ENCODE measurements around the gene CMKLR1. TPM values are rescaled to one million over a fixed set of nuclear protein-coding genes. Genes with fewer than 3 reads are reported as not detected.

CMKLR1 gene
- total RNA-seq, 4 donors from 2014 or later, result 0.19 to 5.7 (median 2.5) TPM

GRCh38 chr12:108270035-108270848, 68.9 kb downstream of the CMKLR1 start:
- WGBS, 2 donors, result 51 to 53% methylated on average over 1 to 2 of the region's 2 CpGs
- Histone ChIP-seq H3K36me3 (no peaks in the 10 kb centered on the region), H3K27me3 (peaks cover 0 to 11% (median 0%) of the 10 kb centered on the region in 4 donors), H3K9me3 (no peaks in the 10 kb centered on the region), H3K27ac (no peak overlapping the region), H3K4me3 (no peak overlapping the region), H3K4me1 (no peaks in the 10 kb centered on the region)
- intact Hi-C loops (cut with DNase I), result no loop called here
- DNase-seq, result no peak
- TF ChIP-seq CTCF (IDR thresholded peaks at IDR 0.05) (no peak), POLR2A (IDR thresholded peaks at IDR 0.05) (no peak)

- 56 to 69% methylated on average over 1 of the region's 1 CpG for WGBS, 2 donors
These were observed 69.9 kb downstream of the CMKLR1 start for GRCh38 chr12:108269224-108269623.

GRCh38 chr12:108268397-108268796, 70.7 kb downstream of the CMKLR1 start:
- H3K27me3 ChIP-seq, result peaks cover 0 to 20% (median 0%) of the 10 kb centered on the region in 4 donors
- no peaks in the 10 kb centered on the region for H3K36me3 ChIP-seq
- TF ChIP-seq CTCF (IDR thresholded peaks at IDR 0.05), result no peak
- H3K27ac ChIP-seq, result no peak overlapping the region
- no peaks in the 10 kb centered on the region for H3K9me3 ChIP-seq
- intact Hi-C loops (cut with DNase I), result no loop called here
- H3K4me3 ChIP-seq, result no peak overlapping the region
- no peak for DNase-seq
- WGBS, 2 donors, result 11 to 20% methylated on average over 1 of the region's 1 CpG
- no peaks in the 10 kb centered on the region for H3K4me1 ChIP-seq

More at GRCh38 chr12:108269224-108269623, 69.9 kb downstream of the CMKLR1 start:
- intact Hi-C loops (cut with DNase I), result no loop called here
- H3K27ac ChIP-seq, result no peak overlapping the region
- no peaks in the 10 kb centered on the region for H3K4me1 ChIP-seq
- H3K36me3 ChIP-seq, result no peaks in the 10 kb centered on the region
- no peaks in the 10 kb centered on the region for H3K9me3 ChIP-seq
- peaks cover 0 to 12% (median 0%) of the 10 kb centered on the region in 4 donors for H3K27me3 ChIP-seq
- H3K4me3 ChIP-seq, result no peak overlapping the region
- TF ChIP-seq CTCF (IDR thresholded peaks at IDR 0.05) (no peak), POLR2A (IDR thresholded peaks at IDR 0.05) (no peak)
- no peak for DNase-seq

- no peak for TF ChIP-seq CTCF (IDR thresholded peaks at IDR 0.05)
- no peak for TF ChIP-seq POLR2A (IDR thresholded peaks at IDR 0.05)
- WGBS, 2 donors, result 79 to 87% methylated on average over 4 of the region's 4 CpGs
- H3K9me3 ChIP-seq, result no peaks in the 10 kb centered on the region
- H3K27ac ChIP-seq, result no peak overlapping the region
- no peak for DNase-seq
- H3K36me3 ChIP-seq, result no peaks in the 10 kb centered on the region
- no peaks in the 10 kb centered on the region for H3K4me1 ChIP-seq
- no peak overlapping the region for H3K4me3 ChIP-seq
- H3K27me3 ChIP-seq, result peaks cover 0 to 27% (median 0%) of the 10 kb centered on the region in 4 donors
- intact Hi-C loops (cut with DNase I), result no loop called here
These were observed 71.7 kb downstream of the CMKLR1 start for GRCh38 chr12:108267450-108267849.

- H3K27me3 ChIP-seq, result peaks cover 0 to 30% (median 0%) of the 10 kb centered on the region in 4 donors
- H3K36me3 ChIP-seq, result no peaks in the 10 kb centered on the region
- H3K9me3 ChIP-seq, result peaks cover 0 to 5% (median 0%) of the 10 kb centered on the region in 3 donors
- H3K4me3 ChIP-seq, result no peak overlapping the region
- 50 to 64% methylated on average over 1 of the region's 1 CpG for WGBS, 2 donors
- no peak overlapping the region for H3K27ac ChIP-seq
- H3K4me1 ChIP-seq, result no peaks in the 10 kb centered on the region
- DNase-seq, result no peak
- intact Hi-C loops (cut with DNase I), result no loop called here
- TF ChIP-seq CTCF (IDR thresholded peaks at IDR 0.05) (no peak), POLR2A (IDR thresholded peaks at IDR 0.05) (no peak)
These were observed 73.0 kb downstream of the CMKLR1 start for GRCh38 chr12:108266131-108266530.

Measured in esophagus squamous epithelium (tissue), 5 donors.